AG08395 (cell line): ENCODE results near the gene TWF1.
A peak's percentile ranks its signal among the peaks of the same experiment; 100 is the strongest.

ENCODE experiments used
- DNase-seq: peaks from one replicate; pipeline ENCODE4 v3.0.0; 2012; ENCODE audit warnings: mixed read lengths, low spot score

The TWF1 gene

DNA sequence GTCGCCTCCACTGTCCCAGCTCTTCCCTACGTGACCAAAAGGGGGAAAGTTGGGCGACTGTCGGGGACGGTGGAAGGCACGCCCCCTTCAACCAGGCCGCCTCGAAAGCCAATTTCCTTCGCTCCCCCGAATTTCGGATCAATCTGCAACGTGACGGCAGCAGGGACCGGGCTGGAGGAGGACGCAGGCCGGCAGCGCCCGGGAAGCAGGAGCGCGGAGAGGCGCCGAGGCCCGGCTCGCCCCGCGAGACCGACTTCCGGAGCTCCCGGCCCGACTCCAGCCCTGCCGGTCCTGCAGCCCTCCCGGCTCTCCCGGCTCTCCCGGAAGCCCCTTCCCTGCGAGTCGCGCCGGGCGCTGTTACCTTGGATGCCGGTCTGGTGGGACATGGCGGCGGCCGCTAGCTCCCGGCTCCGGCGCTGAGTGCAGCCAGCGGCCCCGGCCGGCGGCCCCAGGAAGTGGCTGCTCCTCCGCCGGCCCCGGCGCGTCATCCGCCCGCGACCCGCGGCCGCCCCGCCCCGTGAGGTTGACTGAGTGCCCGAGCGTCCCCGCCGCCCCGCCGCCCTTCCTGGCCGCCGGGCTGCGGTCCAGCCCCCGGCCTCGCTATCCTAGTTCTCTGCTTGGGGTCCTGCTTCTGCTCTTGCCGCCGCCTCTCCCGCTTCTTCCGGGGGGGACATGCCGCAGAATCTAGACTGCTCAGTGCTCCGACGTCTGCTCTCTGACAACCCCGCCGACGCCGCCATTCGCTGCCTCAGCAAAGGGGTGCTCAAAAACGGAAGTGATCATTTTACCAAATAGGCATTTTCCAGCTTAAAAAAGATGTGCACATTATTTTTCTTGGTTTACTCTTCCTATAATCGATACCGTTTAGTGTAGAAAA, at the start of gene TWF1:
Gene TWF1, minus strand, starts transcription at position 458 of the 877 bp plus-strand sequence. Its CDS starts 72 bp downstream, at position 386.
- DNase-seq: peak; percentile 93

GRCh38 chr12:43852744-43853143, 46.6 kb upstream of the TWF1 start:
- DNase-seq: no peak

- no peak for DNase-seq
Measured at GRCh38 chr12:43848786-43849185, 42.7 kb upstream of the TWF1 start.

DNA sequence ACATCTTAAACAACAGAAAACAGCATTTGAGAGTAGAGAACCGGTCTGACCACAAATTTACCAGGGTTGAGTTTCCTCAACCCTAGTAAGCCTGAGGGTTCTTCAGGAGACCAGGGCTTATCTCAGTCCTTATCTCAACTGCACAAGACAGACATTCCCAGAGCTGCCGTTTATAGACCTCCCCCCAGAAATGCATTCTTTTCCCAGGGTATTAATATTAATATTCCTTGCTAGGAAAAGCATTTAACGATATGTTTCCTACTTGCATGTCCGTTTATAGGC, 42.0 kb upstream of the TWF1 start:
- DNase-seq: no peak

DNA sequence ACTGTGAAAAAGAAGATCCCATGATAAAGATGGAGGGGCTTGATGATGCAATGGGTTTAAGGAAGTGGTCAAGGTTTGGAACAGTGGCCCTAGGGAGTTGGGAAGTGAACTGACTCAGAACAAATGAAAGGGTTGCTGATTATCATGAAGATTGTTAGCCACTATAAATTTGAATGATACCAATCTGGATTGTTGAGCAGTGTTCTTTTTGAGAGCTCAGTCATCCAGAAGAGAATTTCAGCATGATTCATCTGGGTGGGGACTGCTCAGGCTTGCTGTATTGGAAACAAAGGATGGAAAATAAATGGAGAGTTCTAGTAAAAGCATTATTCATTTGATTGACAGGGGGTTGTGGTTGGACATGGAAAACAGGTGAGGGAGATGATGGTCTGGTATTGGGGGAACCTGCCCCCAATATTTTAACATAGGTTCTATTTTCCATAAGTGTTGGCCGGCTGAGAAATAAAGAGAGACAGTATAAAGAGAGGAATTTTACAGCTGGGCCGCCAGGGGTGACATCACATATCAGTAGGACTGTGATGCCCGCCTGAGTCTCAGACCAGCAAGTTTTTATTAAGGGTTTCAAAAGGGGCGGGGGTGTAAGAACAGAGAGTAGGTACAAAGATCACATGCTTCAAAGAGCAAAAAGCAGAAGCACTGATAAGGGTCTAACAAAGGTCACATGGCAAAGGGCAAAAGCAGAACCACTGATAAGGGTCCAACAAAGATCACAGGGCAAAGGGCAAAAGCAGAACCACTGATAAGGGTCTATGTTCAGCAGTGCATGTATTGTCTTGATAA, 41.5 kb upstream of the TWF1 start:
- DNase-seq: peak; percentile 65

GRCh38 chr12:43842259-43842658, 36.1 kb upstream of the TWF1 start:
- DNase-seq: no peak

DNA sequence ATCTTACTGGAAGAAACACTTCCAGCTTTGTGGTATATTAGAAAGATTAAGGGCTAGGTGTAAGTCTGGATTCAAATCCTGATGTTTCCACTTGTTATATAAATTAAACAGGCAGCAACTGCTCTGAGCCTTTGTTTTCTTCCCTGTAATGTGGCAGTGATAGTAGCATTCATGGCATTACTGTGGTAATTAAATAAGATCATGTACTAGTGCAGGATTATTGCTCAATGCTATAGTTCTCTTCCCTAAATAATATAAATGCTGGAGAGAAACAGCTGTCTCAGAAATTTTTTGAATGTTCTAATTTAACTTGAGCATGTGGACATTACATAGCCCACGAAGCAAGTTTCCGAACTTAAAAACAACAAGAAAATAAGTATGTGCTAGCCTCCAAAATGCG, 35.1 kb upstream of the TWF1 start:
- DNase-seq: no peak

- DNase-seq: no peak
Measured at GRCh38 chr12:43840338-43840737, 34.2 kb upstream of the TWF1 start.

DNA sequence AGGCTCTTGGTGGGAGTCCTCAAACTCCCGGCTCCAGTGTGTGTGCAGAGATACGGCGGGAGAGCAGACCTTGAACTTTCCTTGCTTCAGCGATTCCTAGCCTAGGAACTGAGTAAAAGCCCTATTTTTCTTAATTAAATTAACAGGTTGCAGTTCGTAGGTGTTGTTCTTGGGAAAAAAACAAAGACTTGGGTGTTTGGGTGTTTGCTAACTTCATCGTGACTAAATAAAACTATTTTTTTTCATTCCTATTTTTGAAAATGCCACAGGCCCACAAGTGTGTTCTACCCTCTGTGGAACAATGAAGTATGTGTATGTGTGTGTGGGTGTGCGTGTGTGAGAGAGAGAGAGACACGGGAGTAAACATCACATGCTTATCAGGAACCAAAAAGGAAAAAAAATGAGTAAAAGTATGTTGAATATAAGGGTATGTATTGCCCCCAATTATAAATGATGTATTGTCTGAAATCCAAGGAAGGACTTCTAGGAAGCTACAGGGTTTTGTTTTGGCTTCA, 30.4 kb upstream of the TWF1 start:
- no peak for DNase-seq

- DNase-seq: peak; percentile 77
Measured at GRCh38 chr12:43835656-43836474, 29.7 kb upstream of the TWF1 start, which contains the start of gene TMEM117. Gene TMEM117 (plus strand): TSS chr12:43836081.

DNA sequence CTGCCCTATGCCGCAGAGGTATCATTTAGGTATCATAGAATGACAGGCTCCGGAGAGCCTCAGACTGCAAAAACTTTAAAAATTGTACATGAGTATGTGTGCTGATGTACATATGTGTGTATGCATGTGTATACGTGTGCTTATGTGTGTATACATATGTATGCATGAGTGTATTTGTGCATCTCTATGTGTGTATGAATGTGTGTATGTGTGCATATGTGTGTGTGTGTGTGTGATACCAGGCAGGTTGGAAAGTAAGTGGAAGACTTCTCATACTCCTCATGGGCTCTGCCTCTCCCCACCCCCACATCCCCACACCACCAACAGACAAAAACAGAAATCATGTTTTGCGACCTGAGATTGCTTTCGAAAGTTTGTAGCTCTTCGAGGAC, 29.1 kb upstream of the TWF1 start:
- no peak for DNase-seq

DNA sequence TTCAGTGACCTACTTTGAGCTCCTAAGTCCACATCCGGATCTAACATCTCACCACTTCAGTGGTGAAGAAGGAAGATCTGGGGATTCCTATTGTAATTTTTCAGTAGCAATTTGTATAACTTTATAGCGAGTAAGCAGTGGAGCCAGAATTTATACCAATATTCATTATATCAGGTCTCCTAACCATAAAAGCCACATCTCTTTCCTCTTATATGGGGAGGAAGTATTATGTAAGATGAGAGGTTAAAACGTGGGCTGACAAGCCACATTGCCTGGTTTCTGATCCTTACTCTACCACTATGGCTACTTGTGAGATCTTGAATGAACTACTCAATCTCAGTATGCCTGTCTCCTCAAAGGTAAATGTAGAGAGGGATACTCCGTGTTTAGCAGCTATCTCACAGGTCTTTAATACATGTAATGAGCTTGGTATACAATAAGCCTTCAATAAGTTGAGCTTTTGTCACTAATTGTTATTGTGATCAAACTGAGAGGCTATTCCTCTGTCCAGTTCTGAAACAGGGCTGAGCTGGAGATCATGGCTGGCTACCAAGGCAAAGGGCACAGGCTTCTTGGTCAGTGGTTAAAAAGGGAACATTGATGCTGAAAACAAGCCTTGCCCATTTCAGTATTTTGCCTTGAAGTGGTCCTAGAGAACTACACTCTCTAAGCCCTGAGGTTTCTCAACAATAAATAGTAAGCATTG, 26.5 kb upstream of the TWF1 start:
- no peak for DNase-seq

DNA sequence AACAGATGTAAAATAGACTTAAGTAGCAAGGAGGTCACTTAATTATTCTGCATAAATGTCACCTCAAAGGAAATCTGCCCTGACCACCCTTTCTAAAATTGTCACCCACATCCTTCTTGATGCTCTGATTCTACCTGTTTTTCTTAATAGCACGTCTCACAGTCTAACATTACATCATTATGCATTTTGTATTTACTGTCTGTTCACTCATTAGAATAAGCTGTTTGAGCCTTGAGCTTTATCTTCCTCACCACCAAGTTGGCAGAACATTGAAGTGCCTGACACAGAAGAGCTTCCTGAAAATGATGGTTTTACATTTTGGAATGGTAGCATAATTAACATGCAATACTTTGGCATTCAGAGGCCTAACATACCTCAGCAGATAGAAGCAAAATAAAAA, 21.0 kb upstream of the TWF1 start:
- DNase-seq: no peak

GRCh38 chr12:43826681-43827080, 20.6 kb upstream of the TWF1 start:
- DNase-seq: no peak

DNA sequence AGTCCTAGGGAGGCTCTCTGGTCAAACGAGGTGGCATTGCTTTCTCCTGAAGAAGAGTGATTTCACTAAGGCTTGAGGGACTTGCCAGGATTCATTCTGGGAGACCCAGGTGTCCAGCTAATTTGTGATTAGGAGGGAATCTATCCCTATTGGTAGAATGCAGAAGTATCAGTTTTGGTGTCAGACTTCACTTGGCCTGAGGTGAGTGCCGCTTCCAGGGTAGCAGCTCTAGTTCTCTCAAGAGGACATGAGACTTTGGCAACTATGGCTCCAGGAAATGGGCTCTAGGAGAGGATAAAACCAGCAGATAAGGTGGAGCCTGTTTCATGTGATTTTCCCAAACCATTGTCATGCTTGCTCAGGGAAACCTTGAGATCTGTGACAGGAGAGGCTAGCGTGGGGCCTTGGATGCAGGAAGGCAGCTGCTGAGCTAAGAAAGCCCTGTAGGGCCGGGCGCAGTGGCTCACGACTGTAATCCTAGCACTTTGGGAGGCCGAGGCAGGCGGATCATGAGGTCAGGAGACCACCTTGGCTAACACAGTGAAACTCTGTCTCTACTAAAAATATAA, 18.2 kb upstream of the TWF1 start:
- DNase-seq: no peak

DNA sequence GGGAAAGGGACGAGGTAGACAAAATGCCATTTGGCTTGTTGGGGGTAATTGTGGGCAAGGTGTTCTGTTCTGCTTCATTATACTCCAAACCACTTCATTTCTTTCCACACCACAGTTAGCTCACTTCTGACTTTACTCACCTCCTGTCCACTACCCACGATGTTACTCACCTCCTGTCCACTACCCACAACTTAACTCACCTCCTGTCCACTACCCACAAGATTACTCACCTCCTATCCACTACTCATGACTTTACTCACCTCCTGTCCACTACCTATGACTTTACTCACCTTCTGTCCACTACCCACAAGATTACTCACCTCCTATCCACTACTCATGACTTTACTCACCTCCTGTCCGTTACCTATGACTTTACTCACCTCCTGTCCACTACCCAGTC, 10.1 kb upstream of the TWF1 start:
- DNase-seq: no peak

DNA sequence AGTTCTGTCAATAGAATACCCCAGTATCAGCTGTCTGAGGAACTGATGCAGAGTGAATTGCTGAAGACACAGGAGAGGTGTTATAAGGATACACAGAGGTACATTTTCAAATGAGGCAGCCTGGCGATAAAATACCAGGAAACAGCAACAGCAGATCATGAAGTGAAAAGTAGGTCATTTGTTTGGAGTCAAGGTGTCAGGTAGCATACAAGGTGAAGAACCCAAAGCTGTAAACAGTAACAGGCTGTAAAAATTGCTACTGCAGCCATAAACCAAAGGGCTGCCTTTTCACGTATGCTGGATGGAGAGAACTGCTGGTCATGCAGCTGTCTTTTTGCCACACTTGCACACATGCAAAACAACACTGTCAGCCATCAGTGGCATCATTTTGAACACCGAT, 9.3 kb upstream of the TWF1 start:
- no peak for DNase-seq

GRCh38 chr12:43812926-43813325, 6.8 kb upstream of the TWF1 start:
- DNase-seq: no peak

GRCh38 chr12:43812057-43812456, 5.9 kb upstream of the TWF1 start:
- DNase-seq: no peak

GRCh38 chr12:43807386-43807785, 1.3 kb upstream of the TWF1 start:
- no peak for DNase-seq

- no peak for DNase-seq
Measured at GRCh38 chr12:43806737-43807072, 588 bp upstream of the TWF1 start.
